Kidney (tissue), 14 donors: Measurements from ENCODE around the gene DCTN2. TPM values are rescaled to one million over a fixed set of nuclear protein-coding genes. Genes with fewer than 3 reads are reported as not detected.
A peak's percentile ranks its signal among the peaks of the same experiment; 100 is the strongest.

Experiments used
- DNase-seq, 5 donors: peaks; one replicate each; pipeline ENCODE4 v3.0.0-alpha.2; 2013 to 2020
- FAIRE-seq: peaks from 2 replicates; lab custom pipeline; 2012; peaks lifted over from hg19 to GRCh38; lab: Jason Lieb, UNC
- H3K27ac ChIP-seq, 2 donors: one replicate each; pipeline ENCODE4 v1.7.0; 2013; ENCODE audit warnings: low read depth in 2 of 2, low read length in 2 of 2, inconsistent platforms in 1 of 2
- H3K27me3 ChIP-seq: one replicate; pipeline ENCODE4 v1.7.1; 2013; ENCODE audit warnings: low read length, inconsistent platforms; ENCODE audit not compliant: control insufficient read depth, insufficient read depth
- H3K36me3 ChIP-seq, 3 donors: one replicate each; pipeline versions ENCODE4 v1.7.0 to v1.7.1; 2013; ENCODE audit warnings: low read length in 3 of 3, control low read depth in 1 of 3, inconsistent platforms in 1 of 3; ENCODE audit not compliant: insufficient read depth in 3 of 3, control insufficient read depth in 2 of 3
- H3K4me1 ChIP-seq, 3 donors: one replicate each; pipeline versions ENCODE4 v1.7.0 to v1.7.1; 2013; ENCODE audit warnings: low read length in 3 of 3, inconsistent platforms in 1 of 3, low read depth in 1 of 3; ENCODE audit not compliant: control insufficient read depth in 2 of 3, insufficient read depth in 2 of 3
- H3K4me3 ChIP-seq, 3 donors: one replicate each; pipeline versions ENCODE4 v1.7.0 to v1.8.1; 2013; ENCODE audit warnings: low read length in 3 of 3, control low read depth in 1 of 3, inconsistent platforms in 1 of 3
- H3K9ac ChIP-seq, 3 donors: one replicate each; pipeline versions ENCODE4 v1.7.0 to v1.7.1; 2013; ENCODE audit warnings: low read length in 3 of 3, control low read depth in 1 of 3, inconsistent platforms in 1 of 3
- H3K9me3 ChIP-seq, 3 donors: one replicate each; pipeline versions ENCODE4 v1.7.0 to v1.7.1; 2013; ENCODE audit warnings: low read length in 3 of 3, control low read depth in 1 of 3, inconsistent platforms in 1 of 3; ENCODE audit not compliant: control insufficient read depth in 2 of 3, insufficient read depth in 1 of 3
- CTCF ChIP-seq: IDR thresholded peaks from 3 replicates; pipeline ENCODE4 v1.5.1; 2012; ENCODE audit warnings: mild to moderate bottlenecking, moderate library complexity, borderline replicate concordance; ENCODE audit not compliant: insufficient read depth; ENCODE audit errors: extremely low read depth
- intact Hi-C: fragments of 100-400 bp; cut with DNase I; formaldehyde crosslinking; loops from one replicate; pipeline ENCODE4 v1.11.1; 2022
- polyA plus RNA-seq: library from polyadenylated mRNA; stranded (reverse); fragments of 350-450 nt; fragmentation: Illumina TruSeq; extraction: RNeasy Lipid Tissue Mini Kit (QIAGEN cat#74804); gene quantifications from one replicate; pipeline ENCODE4 v1.2.3, GENCODE V29; 2014; ENCODE audit warnings: low read depth, low replicate concordance; ENCODE audit not compliant: insufficient read depth
- total RNA-seq: library from RNA; stranded (reverse); fragmentation: NEBNext Ultra II Directional; extraction: Animal tissue kit (Norgen Biotek cat#: 25700); gene quantifications from one replicate; pipeline ENCODE4 v1.2.1, GENCODE V29; 2021
- donor health status: control.
- donor health status: control.
- donor health status: control.
- donor health status: control.
- donor health status: control.
- donor health status: DM: yes; HTN: yes; CAD: no.
- donor health status: Normal renal cell carcinoma (clear cell type).

Gene DCTN2
- total and polyA plus RNA-seq, 2 donors from 2014 or later, result 110 to 133 TPM

GRCh38 chr12:57498571-57498970 is 48.4 kb downstream of the DCTN2 start:
- intact Hi-C loops, result no loop called here
- no peaks in the 10 kb centered on the region for H3K4me1 ChIP-seq
- TF ChIP-seq CTCF, result no peak
- H3K9me3 ChIP-seq, result no peaks in the 10 kb centered on the region
- H3K27ac ChIP-seq, result no peak overlapping the region
- H3K4me3 ChIP-seq, result no peak overlapping the region
- no peak overlapping the region for H3K9ac ChIP-seq
- peaks cover 4 to 36% (median 26%) of the 10 kb centered on the region in 3 donors for H3K36me3 ChIP-seq
- no peaks in the 10 kb centered on the region for H3K27me3 ChIP-seq
- DNase-seq (no peak), FAIRE-seq (no peak)

- peaks cover 4 to 36% (median 26%) of the 10 kb centered on the region in 3 donors for H3K36me3 ChIP-seq
- no peak for FAIRE-seq
These were observed 48.9 kb downstream of the DCTN2 start for GRCh38 chr12:57498132-57498502.

GRCh38 chr12:57497223-57498131 is 49.5 kb downstream of the DCTN2 start:
- Histone ChIP-seq H3K27me3 (no peaks in the 10 kb centered on the region), H3K9ac (no peak overlapping the region), H3K4me3 (no peak overlapping the region), H3K36me3 (peaks cover 4 to 39% (median 26%) of the 10 kb centered on the region in 3 donors), H3K9me3 (no peaks in the 10 kb centered on the region), H3K4me1 (no peaks in the 10 kb centered on the region), H3K27ac (no peak overlapping the region)
- DNase-seq (no peak), FAIRE-seq (no peak)
- no peak for TF ChIP-seq CTCF
- intact Hi-C loops, result no loop called here

More at GRCh38 chr12:57498132-57498502, 48.9 kb downstream of the DCTN2 start:
- no peak for TF ChIP-seq CTCF
- no peaks in the 10 kb centered on the region for H3K9me3 ChIP-seq
- H3K4me3 ChIP-seq, result no peak overlapping the region
- DNase-seq, result peak in 1 of 5 donors; percentile 69
- no peak overlapping the region for H3K9ac ChIP-seq
- H3K27me3 ChIP-seq, result no peaks in the 10 kb centered on the region
- H3K4me1 ChIP-seq, result no peaks in the 10 kb centered on the region
- no peak overlapping the region for H3K27ac ChIP-seq
- intact Hi-C loops, result no loop called here
